Duodenal mucosa (tissue), 2 donors: ENCODE data around the gene NPW.
"Not testable (repeated sequence)": the region's sequence is repeated elsewhere in the genome, so short reads cannot be mapped to it uniquely, and the experiment has no call there.

Experiments used
- H3K27ac ChIP-seq: one replicate; pipeline ENCODE4 v1.7.0; 2013; ENCODE audit warnings: low read depth, low read length
- H3K27me3 ChIP-seq, 2 donors: one replicate each; pipeline ENCODE4 v1.7.0; 2013; ENCODE audit warnings: low read length in 2 of 2, control low read depth in 1 of 2; ENCODE audit not compliant: insufficient read depth in 2 of 2, control insufficient read depth in 1 of 2
- H3K36me3 ChIP-seq, 2 donors: one replicate each; pipeline ENCODE4 v1.7.0; 2013; ENCODE audit warnings: low read length in 2 of 2, control low read depth in 1 of 2; ENCODE audit not compliant: insufficient read depth in 2 of 2, control insufficient read depth in 1 of 2
- H3K4me1 ChIP-seq, 2 donors: one replicate each; pipeline ENCODE4 v1.7.0; 2013; ENCODE audit warnings: low read length in 2 of 2, control low read depth in 1 of 2; ENCODE audit not compliant: insufficient read depth in 2 of 2, control insufficient read depth in 1 of 2
- H3K4me3 ChIP-seq, 2 donors: one replicate each; pipeline ENCODE4 v1.7.0; 2013; ENCODE audit warnings: low read length in 2 of 2, low read depth in 1 of 2
- H3K9ac ChIP-seq, 2 donors: one replicate each; pipeline ENCODE4 v1.7.0; 2013; ENCODE audit warnings: low read length in 2 of 2, low read depth in 1 of 2
- H3K9me3 ChIP-seq, 2 donors: one replicate each; pipeline ENCODE4 v1.7.0; 2013; ENCODE audit warnings: low read length in 2 of 2, control low read depth in 1 of 2; ENCODE audit not compliant: control insufficient read depth in 1 of 2

The NPW gene

DNA sequence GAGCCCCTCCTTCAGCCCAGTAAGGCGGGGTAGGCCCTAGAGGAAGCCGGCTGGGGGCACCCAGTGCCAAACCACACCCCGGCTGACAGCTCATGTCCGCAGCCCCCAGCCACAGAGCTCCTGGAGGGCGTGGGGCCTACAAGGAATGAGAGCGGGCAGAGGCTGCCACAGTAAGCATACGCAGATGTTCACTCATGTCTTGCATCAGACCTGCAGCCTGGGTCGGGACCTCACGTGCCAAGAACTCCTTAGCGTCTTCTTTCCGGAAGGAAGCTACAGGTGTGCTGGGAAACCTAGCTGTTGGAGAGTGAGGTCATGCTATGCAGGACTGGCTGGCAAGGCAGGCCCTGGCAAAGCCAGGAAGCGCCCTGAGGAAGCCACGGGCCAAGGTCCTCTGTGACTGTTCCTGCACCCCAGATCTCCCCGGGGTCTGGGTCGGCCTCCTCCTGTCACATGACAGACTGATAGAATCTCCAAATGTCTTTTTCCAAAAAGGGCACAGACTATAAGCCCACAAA, 11.5 kb upstream of the NPW start:
- H3K27ac ChIP-seq, result peak overlapping the region; percentile 70
- no peaks in the 10 kb centered on the region for H3K27me3 ChIP-seq
- H3K36me3 ChIP-seq, result peaks cover 0 to 10% of the 10 kb centered on the region in 2 donors
- H3K9ac ChIP-seq, result peak overlapping the region; percentile 87 to 92
- peak overlapping the region; percentile 79 to 83 for H3K4me3 ChIP-seq
- no peaks in the 10 kb centered on the region for H3K9me3 ChIP-seq
- H3K4me1 ChIP-seq, result peaks cover 35 to 44% of the 10 kb centered on the region in 2 donors

- no peaks in the 10 kb centered on the region for H3K27me3 ChIP-seq
- H3K36me3 ChIP-seq, result peaks cover 0 to 4% of the 10 kb centered on the region in 2 donors
- H3K4me1 ChIP-seq, result peaks cover 35 to 44% of the 10 kb centered on the region in 2 donors
- peak overlapping the region; percentile 79 to 83 for H3K4me3 ChIP-seq
- H3K9ac ChIP-seq, result peak overlapping the region; percentile 87 to 92
- peak overlapping the region; percentile 70 for H3K27ac ChIP-seq
- H3K9me3 ChIP-seq, result no peaks in the 10 kb centered on the region
Observed at GRCh38 chr16:2008631-2009163, 10.9 kb upstream of the NPW start.

DNA sequence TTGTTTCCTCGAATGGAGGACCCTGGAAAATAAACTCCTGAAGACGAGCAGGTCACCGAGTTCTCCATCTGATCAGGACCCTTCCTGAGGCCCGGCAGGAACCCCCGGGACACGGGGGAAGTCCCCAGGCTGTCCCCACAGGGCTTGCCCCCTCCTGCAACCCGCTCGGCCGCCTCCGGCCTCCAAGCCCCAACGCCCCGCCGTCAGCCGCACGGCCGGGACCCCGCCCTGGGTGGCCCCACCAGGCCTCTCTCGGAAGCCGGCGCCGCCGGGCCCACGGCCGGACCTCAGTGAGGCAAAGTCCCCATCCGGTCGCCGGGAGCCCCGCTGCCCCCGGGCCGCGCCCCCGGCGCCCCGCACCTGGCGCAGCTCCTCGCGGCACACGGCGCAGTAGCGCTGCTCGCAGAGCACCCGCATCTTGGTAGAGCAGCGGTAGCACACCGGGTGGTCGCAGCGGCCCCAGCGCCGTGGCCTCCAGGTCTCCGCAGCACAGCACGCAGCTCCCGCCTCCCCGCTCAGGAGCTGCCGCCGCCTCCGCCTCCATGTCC, 10.3 kb upstream of the NPW start:
- H3K9me3 ChIP-seq, result no peaks in the 10 kb centered on the region
- H3K27me3 ChIP-seq, result no peaks in the 10 kb centered on the region
- H3K4me3 ChIP-seq, result peak overlapping the region; percentile 79 to 83
- H3K27ac ChIP-seq, result peak overlapping the region; percentile 70
- H3K9ac ChIP-seq, result peak overlapping the region; percentile 87 to 92
- peaks cover 0 to 4% of the 10 kb centered on the region in 2 donors for H3K36me3 ChIP-seq
- H3K4me1 ChIP-seq, result peaks cover 31 to 39% of the 10 kb centered on the region in 2 donors

DNA sequence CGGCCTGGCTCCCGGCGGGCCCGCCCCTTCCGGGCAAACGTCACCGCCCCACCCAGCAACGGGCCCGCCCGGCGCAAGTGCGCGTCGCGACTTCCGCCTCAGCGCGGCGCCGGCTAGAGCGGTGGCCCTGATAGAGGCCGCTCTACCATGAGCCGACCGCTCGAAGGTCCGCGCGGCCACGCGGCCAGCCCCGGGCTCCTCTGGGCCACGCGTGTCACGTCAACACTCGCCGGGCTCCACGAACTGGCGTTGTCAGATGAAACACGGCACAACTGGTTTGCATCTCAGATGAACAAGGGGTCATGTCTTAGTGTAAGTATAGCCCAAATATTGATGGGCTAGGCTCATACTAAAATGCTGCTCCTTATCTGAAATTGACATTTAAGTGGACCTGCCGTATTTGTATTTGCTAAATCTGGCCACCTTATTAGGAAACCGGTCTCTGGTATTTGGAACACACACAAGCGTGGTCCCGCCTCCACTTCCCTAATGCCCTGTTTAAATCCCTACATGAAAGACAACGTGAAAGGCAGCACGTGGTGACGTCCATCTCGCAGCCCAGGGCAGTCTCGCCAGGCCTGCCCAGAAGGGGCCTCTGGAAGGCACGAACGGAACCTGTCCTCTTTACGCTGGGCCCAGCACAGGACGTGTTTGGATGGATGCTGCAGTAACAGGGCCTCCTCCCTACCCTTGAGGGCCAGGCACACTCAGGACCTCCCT, 9.6 kb upstream of the NPW start, which contains the start of gene ZNF598:
Gene ZNF598 (minus strand): TSS at position 31 of the 720 bp plus-strand sequence.
- no peaks in the 10 kb centered on the region for H3K9me3 ChIP-seq
- H3K4me1 ChIP-seq, result peaks cover 29 to 33% of the 10 kb centered on the region in 2 donors

DNA sequence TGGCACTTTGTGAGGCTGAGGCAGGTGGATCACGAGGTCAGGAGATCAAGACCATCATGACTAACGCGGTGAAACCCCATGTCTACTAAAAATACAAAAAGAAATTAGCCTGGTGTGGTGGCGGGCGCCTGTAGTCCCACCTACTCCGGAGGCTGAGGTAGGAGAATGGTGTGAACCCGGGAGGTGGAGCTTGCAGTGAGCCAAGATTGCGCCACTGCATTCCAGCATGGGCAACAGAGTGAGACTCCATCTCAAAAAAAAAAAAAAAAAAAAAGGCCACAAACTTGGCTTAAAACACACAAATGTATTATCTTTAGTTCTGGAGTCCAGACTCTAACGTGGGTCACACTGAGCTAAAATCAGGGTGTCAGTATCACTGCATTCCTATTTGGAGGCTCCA, 7.9 kb upstream of the NPW start:
- H3K9me3 ChIP-seq, H3K4me3 ChIP-seq, H3K9ac ChIP-seq, H3K27me3 ChIP-seq, H3K27ac ChIP-seq, H3K36me3 ChIP-seq: not testable (repeated sequence)
- H3K4me1 ChIP-seq, result peaks cover 34 to 35% of the 10 kb centered on the region in 2 donors

More for the DNA sequence above, 9.6 kb upstream of the NPW start, which contains the start of gene ZNF598:
- Histone ChIP-seq H3K27me3 (no peaks in the 10 kb centered on the region), H3K4me3 (peak within 1 kb of the TSS; percentile 79 to 84), H3K36me3 (peaks cover 0 to 4% of the 10 kb centered on the region in 2 donors), H3K27ac (peak within 1 kb of the TSS; percentile 70), H3K9ac (peak within 1 kb of the TSS; percentile 87 to 92)

DNA sequence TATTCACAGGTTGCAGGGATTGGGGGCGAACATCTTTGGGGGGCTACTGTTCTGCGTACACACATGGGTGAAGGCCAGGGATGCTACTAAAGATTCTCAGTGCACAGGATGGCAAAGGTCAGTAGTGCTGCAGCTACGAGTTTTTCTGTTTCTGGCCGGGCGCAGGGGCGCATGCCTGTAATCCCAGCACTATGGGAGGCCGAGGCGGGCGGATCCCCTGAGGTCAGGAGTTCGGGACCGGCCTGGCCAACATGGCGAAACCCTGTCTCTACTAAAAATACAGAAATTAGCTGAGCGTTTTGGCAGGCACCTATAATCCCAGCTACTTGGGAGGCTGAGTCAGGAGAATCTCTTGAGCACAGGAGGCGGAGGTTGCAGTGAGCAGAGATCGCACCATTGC, 6.1 kb upstream of the NPW start:
- H3K4me3 ChIP-seq, result no peak overlapping the region
- H3K36me3 ChIP-seq, result no peaks in the 10 kb centered on the region
- peaks cover 16 to 20% of the 10 kb centered on the region in 2 donors for H3K4me1 ChIP-seq
- H3K9me3 ChIP-seq, result no peaks in the 10 kb centered on the region
- no peak overlapping the region for H3K27ac ChIP-seq
- no peak overlapping the region for H3K9ac ChIP-seq
- H3K27me3 ChIP-seq, result no peaks in the 10 kb centered on the region

DNA sequence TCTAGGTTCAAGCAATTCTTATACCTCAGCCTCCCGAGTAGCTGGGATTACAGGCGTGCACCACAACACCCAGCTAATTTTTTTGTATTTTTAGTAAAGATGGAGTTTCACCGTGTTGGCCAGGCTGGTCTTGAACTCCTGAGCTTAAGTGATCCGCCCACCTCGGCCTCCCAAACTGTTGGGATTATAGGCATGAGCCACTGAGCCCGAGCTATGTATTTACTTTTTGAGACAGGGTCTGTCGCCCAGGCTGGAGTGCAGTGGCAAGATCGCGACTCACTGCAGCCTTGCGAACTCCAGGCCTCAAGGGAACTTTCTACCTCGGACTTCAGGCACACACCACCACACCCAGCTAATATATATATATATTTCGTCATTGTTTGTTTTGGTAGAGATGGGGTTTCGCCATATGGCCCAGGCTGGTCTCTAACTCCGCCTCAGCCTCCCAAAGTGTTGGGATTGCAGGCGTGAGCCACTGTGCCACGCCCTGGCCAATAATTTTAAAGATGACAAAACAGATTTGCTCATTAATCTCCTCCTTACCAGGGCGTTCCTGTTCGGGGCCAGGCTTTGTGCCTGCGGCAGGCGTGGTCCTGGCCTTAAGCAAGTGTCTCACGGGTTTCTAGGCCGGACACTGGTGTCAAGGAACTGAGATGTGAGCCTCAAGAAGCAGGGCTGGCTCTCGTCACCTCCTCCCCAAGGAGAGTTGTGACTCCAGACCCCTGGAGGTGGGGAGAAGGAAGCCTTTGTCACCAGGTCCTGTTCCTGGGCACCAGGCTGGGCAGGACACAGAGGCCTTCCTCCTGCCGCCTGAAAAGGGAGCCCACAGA, 4.3 kb upstream of the NPW start:
- H3K27ac ChIP-seq, result peak overlapping the region; percentile 30
- H3K27me3 ChIP-seq, result peaks cover 11 to 17% of the 10 kb centered on the region in 2 donors
- H3K9me3 ChIP-seq, result no peaks in the 10 kb centered on the region
- H3K9ac ChIP-seq, result peak overlapping the region in 1 of 2 donors; percentile 20
- H3K36me3 ChIP-seq, result no peaks in the 10 kb centered on the region
- peaks cover 9 to 11% of the 10 kb centered on the region in 2 donors for H3K4me1 ChIP-seq
- no peak overlapping the region for H3K4me3 ChIP-seq

DNA sequence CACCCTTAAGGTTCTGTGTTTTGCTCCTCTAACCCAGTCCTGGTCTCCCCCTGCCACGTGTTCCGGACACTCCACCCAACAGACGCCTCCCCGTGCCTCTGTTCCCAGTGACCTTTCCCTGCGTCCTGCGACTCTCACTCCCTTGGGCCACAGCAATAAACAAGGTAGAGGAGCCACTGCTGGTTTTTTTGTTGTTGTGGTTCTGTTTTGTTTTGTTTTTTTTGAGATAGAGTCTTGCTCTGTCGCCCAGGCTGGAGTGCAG, 3.7 kb upstream of the NPW start:
- H3K27me3 ChIP-seq, result peaks cover 17 to 18% of the 10 kb centered on the region in 2 donors
- no peak overlapping the region for H3K4me3 ChIP-seq
- no peaks in the 10 kb centered on the region for H3K36me3 ChIP-seq
- peak overlapping the region in 1 of 2 donors; percentile 20 for H3K9ac ChIP-seq
- no peaks in the 10 kb centered on the region for H3K9me3 ChIP-seq
- no peak overlapping the region for H3K27ac ChIP-seq
- peaks cover 5 to 7% of the 10 kb centered on the region in 2 donors for H3K4me1 ChIP-seq

GRCh38 chr16:2016407-2016922, 3.1 kb upstream of the NPW start:
- Histone ChIP-seq H3K9ac (no peak overlapping the region), H3K36me3 (no peaks in the 10 kb centered on the region), H3K4me1 (peaks cover 5 to 7% of the 10 kb centered on the region in 2 donors), H3K4me3 (no peak overlapping the region), H3K27me3 (peaks cover 18 to 19% of the 10 kb centered on the region in 2 donors), H3K9me3 (no peaks in the 10 kb centered on the region), H3K27ac (no peak overlapping the region)
